Ramos (cell line): ENCODE data around the gene TMEM87A.
"Not testable (repeated sequence)": the region's sequence is repeated elsewhere in the genome, so short reads cannot be mapped to it uniquely, and the experiment has no call there.

Source experiments
- in situ Hi-C: fragments of 300-500 bp; cut with MboI; formaldehyde crosslinking; loops from one replicate; pipeline ENCODE4 v1.14.3; 2022; ENCODE audit warnings: low sequenced_read_pairs; ENCODE audit not compliant: unreplicated experiment

The TMEM87A gene, protein sequence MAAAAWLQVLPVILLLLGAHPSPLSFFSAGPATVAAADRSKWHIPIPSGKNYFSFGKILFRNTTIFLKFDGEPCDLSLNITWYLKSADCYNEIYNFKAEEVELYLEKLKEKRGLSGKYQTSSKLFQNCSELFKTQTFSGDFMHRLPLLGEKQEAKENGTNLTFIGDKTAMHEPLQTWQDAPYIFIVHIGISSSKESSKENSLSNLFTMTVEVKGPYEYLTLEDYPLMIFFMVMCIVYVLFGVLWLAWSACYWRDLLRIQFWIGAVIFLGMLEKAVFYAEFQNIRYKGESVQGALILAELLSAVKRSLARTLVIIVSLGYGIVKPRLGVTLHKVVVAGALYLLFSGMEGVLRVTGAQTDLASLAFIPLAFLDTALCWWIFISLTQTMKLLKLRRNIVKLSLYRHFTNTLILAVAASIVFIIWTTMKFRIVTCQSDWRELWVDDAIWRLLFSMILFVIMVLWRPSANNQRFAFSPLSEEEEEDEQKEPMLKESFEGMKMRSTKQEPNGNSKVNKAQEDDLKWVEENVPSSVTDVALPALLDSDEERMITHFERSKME

DNA sequence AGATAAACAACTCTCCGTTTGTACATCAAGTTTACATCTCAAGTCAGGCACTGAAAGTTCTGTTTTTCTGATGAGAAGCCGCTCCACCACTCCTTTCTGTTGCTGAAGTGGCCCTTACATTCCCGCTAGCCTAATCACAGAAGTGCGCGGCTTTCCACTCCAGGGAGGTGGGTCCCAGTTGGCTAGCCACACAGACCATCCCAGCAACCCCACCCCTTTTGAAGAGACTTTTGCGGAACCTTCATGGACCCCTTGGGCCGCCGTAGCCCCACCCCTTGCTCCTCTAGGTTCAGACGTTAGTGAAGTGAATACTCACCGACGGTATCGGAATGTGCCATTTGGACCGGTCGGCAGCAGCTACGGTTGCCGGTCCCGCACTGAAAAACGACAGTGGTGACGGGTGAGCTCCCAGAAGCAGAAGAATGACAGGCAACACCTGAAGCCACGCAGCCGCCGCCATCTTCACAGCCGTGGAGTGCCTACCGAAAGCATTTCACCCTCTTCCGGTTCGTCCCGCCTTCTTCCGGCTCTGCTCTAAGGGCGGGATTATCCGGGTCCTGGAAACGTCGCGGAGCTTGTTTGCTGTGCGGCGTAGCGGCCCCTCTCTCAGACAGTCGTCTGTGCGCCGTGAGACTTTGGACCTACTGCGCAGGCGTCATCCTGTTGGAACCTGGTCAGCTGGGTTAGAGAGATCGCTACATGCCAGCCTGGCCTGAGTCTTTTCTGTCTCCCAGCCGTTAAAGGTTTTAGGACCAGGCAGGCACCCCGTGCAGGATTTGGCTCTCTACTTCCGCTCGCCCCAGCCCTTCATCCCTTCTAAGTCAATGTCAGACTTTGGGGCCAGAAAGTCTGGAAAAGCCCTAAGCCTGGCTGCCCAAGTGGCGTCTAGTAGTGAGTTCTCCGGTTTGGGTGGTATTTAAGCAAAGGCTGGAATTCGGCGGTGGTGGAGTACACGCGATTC, at the start of gene TMEM87A, which contains the start of gene GANC:
TMEM87A (minus strand) TSS at position 495 of the 961 bp plus-strand sequence; CDS start at position 460, 35 bp downstream.
GANC (plus strand) TSS at position 263 of the 961 bp plus-strand sequence. CDS start 1,281 bp downstream, outside the sequence.
- in situ Hi-C loops: no loop called here

DNA sequence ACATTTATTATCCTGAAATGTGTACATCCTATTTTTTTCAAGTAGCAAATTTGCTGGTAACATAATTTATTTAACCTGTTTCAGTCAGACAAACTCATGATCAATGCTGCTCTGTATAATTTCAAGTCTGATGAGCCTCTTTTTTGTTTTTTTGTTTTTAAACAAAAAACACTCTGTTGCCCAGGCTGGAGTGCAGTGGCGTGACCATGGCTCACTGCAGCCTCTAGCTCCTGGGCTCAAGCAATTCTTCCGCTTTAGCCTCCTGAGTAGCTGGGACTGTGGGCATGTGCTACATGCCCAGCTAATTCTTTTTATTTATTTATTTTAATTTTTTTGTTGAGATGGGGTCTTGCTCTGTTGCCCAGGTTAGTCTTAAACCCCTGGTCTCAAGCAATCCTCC, 46.0 kb upstream of the TMEM87A start:
- in situ Hi-C loops: no loop called here

DNA sequence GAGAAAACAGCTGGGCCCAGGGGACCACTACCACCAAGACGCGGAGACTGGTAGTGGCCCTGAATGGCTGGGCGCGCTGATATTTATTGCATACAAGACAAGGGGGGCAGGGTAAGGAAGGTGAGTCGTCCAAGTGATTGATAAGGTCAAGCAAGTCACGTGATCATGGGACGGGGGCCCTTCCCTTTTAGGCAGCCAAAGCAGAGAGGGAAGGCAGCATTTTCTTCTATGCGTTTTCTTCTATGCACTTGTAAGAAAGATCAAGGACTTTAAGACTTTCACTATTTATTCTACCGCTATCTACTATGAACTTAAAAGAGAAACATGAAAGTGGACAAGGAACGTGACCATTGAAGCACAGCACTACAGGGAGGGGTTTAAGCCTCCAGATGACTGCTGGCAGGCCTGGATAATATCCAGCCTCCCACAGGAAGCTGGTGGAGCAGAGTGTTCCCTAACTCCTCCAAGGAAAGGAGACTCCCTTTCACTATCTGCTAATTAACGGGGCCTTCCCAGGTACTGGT, 43.1 kb upstream of the TMEM87A start:
- in situ Hi-C loops: not testable (repeated sequence)

DNA sequence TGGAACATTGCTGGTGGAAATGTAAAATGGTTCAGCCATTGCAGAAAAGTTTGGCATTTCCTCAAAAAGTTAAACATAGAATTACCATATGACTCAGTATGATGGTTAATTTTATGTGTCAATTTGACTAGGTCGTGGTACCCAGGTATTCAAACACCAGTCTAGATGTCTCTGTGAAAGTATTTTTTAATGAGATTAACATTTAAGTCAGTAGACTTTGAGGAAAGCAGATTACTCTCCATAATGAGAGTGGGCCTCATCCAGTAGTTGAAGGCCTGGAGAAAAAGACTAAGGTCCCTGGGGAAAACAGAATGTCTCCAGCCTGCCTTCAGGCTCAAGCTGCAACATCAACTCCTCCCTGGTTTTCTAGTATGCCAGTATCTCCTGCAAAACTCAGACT, 42.3 kb upstream of the TMEM87A start:
- in situ Hi-C loops: no loop called here

DNA sequence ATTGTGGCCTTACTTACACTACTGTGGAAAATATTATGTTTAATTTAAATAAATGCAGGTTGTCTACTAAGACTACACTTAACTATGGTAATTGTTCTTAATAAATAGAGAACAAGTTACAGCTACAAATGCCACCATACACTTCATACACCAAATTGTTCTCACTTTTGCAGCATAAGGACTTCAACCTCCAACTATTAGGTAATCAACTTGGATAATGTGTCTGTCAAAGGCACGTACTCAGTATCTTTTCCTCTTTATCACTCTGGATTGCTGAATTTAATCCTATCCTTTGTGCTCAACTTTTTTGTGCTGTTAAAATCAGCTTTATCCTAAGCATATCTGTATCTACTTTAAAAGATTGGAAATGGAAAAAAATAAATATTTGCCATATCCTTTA, 41.6 kb upstream of the TMEM87A start:
- in situ Hi-C loops: no loop called here

DNA sequence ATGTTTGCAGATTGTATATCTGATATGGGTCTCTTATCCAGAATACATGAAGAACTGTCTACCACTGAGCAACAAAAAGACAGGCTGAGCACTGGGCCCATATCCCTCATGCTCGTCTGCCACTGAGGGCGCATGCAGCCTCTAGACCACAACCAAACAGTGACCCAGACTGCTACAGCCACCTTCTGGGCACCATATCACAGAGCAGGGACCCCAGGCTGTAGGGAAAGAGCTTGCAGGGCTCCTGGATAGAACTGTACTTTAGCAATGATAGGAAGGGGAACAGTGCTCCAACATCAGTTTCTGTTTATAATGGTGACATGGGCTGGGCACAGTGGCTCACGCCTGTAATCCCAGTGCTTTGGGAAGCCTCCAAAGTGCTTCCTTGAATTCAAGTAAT, 40.2 kb upstream of the TMEM87A start:
- in situ Hi-C loops: no loop called here

DNA sequence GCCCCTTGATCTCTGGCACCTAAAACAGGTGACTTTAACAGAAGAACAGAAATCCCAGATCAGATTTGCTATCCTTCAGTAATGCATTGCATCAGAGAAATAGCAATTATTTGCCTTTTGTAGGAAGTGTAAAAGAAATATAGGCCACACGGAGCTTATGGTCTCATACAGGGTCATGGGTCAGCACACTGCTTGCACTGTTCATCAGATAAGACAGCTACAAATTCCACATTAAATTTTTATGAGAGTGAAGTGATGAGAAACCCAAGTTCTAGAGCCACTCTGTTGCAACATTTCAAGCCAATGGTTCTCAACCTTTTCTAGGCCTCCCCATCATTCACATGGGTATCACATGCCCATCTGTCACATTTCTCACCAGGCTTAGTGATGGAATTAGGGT, 33.4 kb upstream of the TMEM87A start:
- in situ Hi-C loops: no loop called here

DNA sequence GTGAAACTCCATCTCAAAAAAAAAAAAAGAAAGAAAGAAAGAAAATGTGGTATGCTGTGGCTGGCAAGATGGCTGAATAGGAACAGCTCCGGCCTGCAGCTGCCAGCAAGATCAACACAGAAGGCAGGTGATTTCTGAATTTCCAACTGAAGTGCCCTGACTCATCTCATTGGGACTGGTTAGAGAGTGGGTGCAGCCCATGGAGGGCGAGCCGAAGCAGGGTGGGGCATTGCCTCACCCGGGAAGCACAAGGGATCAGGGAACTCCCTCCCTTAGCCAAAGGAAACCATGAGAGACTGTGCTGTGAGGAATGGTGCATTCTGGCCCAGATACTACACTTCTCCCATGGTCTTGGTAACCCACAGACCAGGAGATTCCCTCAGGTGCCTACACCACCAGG, 27.8 kb upstream of the TMEM87A start:
- in situ Hi-C loops: not testable (repeated sequence)

DNA sequence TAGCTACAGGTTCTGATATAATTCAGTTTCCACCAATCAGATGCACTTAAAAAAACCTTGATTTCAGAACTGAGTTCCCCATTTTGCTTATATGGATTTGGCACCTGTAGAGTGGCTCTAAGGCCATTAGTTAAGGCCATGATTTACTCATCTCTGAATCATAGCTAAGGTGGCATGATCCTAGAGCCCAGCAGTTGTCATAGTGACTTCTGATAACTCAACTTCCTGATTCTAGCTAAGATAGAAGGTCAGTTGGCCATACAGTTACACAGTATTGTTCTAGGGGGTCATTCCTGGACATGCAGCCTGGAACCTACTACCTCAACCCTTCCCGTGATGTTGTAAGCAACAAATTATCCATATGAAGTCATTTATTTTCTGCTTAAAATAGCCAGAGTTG, 15.9 kb upstream of the TMEM87A start:
- in situ Hi-C loops: no loop called here

DNA sequence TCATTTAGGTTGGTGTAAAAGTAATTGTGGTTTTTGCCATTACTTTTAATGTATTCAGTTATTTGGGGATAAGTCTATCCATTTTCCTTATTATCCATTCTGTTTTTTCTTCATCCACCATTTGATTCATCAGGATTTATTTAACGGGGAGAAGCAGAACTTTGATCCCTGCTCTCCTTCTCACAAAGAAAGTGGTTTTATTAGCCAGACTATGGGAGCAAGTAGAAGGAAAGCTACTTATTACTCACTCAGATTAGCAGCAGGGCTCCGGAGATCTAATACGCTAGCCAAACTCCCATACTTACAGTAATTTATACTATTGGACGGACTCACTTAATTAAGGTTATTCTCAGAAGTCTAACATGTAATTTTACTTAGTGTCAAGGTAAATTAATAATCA, 14.7 kb upstream of the TMEM87A start:
- in situ Hi-C loops: no loop called here

DNA sequence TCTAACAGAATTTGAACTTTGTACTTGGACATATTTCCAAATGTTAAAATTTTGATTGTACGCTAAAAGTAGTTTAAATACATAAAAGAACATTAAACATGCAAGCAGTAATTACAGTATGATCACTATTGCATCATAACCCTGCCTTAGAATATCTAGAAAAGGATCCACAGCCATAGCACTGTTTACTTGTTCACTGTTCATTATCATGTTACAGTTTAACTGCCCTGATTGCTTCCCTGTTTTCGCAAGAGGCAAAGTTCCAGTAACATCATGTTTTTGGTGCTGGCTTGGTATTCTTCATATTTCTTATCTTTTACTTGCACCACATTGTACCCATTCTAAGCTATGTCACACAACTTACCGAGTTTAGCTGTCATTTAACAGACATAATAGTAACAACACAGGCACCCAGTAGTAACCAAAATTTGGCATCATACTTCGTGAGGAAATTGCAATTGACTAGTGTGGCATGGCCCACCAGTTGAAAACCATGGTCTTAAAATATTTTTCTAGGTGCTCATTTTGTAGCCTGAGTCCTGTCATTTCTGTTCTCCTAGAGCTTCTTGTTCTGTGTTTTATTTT, 13.3 kb upstream of the TMEM87A start:
- in situ Hi-C loops: no loop called here

DNA sequence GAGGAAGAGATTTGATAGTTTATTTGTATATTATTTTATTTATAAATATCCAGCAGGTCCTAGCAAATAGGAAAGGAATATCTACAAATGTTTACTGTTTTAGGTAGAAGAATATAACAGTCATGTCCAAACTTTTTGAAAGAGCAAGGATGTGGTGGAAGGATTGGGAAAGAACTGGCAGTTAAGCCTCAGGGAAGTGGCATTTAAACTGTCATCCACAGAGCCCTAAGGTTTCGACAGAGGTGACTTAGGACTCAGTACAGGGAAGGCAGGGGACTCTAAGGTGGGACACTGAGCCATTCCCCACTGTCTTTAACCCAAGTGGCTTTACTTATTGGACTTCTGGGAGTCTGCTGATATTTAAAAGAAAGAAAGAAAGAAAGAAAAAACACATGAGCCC, 11.8 kb upstream of the TMEM87A start:
- in situ Hi-C loops: no loop called here

DNA sequence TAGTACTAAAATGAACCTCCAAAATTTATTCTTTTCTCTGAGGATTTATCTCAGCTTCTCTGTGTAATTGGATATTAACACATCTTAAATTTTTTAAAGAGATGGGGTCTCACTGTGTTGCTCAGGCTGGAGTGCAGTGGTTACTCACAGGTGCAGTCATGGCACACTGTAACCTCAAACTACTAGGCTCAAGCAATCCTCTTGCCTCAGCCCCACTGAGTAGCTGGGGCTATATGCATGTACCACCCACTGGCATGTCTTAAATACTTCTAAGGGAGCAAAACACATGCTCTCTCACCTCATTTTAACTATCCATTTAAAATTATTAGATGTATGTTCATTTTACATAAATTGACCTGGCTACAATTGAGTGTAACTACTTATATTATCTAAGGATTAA, 11.3 kb upstream of the TMEM87A start:
- in situ Hi-C loops: no loop called here

DNA sequence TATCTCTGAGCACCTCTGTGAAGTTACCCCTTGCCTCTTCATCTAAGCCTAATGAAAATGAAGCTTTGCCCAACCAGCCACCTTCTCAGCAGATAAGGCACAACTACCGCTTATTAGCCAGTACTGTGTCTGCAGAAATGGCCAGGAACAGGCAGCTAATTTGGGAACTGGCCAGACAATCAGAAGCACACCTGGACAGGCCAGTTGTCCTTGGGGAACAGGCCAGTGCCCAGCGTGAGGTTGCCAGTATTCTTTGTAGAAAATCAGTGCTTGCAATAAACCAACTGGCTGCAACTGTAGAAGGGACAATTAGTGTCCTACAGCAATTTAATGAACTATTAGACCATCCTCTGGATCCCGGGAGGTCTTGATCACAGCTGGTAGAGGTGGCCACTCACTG, 10.4 kb upstream of the TMEM87A start:
- in situ Hi-C loops: no loop called here

DNA sequence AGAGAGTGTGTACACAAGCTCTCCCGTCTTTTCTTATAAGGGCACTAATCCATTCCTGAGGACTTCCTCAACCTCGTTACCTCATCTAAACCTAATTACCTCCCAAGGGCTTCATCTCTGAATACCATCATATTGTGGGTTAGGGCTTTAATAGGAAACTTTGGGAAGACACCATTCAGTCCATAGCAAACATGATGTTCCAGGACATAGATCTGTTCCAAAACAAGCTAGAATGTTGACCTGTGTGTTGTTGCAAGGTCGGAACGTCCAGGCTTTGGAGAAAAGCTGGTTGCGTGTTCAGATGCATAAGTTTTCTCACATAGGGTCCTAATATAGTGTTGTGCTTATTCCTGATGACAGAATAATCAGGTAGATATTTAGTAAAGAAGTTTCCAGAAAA, 9.7 kb upstream of the TMEM87A start:
- in situ Hi-C loops: no loop called here

DNA sequence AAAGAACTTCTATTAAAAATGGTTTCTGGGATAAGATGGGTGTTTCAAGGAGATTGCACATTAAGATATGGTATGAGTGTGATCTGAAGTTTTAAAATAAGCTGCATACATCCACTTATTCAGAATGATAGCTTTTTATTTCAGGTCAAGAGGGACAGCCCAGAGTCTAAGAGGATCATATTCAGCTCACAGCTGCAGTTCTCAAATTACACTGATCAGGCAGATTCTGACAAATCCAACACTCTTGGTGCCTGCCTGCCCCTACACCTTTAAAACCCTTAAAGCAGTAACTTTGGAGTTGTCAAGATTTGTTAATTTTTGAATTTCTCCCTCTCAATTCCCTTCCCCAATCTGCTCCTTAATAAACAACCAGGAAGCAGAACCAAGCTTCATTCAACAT, 9.1 kb upstream of the TMEM87A start:
- in situ Hi-C loops: no loop called here

DNA sequence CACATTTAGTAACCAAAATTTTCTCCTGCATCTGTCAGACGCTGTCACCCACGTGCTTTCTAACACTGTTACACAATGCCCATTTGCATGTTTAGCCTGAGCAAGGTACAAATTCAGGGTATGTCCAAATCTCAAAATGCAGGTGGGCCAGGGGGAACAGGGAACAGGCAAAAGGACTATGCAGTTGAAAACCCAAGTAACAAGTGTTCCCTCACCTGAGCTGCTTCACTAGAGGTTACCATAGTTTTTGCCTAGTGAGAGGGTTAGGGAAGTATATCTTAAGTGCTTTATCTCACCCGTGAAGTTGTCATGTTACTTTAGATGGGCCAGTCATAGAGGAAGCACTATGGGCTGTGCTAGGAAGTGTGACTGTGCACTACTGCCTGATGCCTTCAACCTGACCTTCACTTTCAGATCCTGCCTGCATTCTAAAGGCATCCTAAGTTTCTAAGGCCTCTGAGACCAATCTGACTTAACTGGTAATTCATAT, 6.0 kb upstream of the TMEM87A start:
- in situ Hi-C loops: no loop called here

DNA sequence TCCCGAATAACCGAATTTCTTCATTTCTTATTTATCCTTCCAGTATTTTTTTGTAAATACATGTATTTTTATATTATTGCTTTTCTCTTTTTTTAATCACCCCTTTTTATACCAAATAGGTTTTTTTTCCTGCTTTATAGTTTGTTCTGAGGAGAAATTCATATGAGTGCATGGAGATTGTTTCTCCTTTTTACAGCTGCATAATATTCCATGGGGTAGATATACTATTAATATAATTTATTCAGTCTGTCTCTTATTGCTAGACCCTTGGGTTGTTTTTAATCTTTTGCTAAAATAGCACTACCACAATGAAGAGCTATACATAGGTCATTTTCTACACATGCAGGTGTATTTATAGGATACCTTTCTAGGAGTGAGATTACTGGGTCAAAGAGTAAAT, 3.5 kb upstream of the TMEM87A start:
- in situ Hi-C loops: no loop called here

DNA sequence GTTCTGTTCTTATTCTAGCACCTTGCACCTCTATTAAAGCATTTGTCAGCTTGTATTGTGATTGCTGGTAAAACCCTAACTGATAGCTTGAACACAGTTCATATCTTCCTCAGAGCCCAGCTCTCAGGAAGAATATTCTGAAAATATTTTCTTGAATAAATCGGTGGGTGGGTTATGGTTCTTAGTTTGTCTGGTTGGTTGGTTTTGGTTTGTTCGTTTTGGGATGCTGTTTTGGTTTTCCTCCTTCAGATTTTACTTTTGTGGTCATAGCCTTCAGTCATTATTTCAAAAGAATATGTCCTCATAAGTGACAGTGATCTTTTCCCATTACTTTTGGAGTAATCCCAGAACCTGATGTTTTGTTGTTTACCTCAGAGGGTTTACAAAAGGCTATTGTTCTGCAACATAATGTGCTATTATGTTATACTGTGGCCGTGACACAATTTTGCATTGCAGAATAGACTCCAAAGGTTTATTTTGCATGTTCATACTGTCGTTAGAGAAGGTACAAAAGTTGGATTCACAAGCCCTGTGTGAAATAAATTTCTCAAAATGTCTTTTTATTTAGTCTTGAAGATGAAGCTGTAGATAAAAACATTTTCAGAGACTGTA, 2.7 kb upstream of the TMEM87A start:
- in situ Hi-C loops: no loop called here

DNA sequence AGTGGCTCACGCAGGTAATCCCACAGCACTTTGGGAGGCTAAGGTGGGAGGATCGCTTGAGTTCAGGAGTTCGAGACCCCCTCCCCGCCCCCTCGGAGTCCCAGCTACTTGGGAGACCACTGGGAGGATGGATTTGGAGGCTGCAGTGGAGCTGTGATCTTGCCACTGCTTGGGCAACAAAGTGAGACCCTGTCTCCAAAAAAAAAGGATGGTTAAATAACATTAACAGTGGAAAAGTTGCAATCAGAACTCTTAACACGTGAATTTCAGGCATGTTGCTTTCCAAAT, 1.4 kb upstream of the TMEM87A start:
- in situ Hi-C loops: no loop called here
